LoVo (cell line): ENCODE results near the gene STAG2.
"Not testable (repeated sequence)": the region's sequence is repeated elsewhere in the genome, so short reads cannot be mapped to it uniquely, and the experiment has no call there.

ENCODE experiments used
- DNase-seq: peaks from one replicate; pipeline ENCODE4 v3.0.0-alpha.2; 2016; ENCODE audit warnings: low spot score

Gene STAG2

DNA sequence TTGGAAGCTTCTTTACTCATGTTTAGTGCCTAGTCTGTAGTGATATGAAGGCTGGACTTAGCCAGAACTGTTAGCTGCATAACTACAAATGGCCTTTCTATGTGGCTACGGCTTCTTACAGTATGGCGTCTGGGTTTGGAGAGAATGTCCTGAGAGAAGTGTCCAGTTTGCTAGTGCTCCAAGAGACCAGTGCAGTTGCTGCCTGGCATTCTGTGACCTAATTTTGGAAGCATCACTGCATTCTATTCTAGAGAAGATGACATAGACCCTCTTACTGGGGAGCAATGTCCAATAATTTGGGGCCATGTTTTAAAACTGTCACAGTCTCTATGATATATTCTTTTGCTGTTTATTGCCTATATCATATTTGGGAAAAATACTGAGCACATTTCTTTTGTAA is 74.2 kb downstream of the STAG2 start:
- no peak for DNase-seq

DNA sequence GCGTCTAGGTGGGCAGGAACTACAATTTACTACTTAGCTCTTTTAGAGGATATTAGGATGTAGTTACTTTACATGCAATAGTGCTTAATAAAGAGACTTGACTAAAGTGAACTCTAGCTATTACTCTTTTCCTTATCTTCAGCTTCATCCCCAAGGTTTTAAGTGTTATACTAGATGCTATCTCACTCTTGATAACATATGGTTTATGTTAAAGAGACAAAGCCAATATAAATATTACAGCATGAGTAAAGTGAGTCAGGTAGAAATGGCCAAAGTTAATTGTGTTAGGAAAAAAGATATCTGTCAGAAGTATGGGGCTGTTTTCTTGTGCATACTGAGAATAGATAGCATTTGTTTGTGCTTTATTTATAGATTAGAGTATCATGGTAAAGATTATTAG is 80.5 kb downstream of the STAG2 start:
- DNase-seq, result no peak

DNA sequence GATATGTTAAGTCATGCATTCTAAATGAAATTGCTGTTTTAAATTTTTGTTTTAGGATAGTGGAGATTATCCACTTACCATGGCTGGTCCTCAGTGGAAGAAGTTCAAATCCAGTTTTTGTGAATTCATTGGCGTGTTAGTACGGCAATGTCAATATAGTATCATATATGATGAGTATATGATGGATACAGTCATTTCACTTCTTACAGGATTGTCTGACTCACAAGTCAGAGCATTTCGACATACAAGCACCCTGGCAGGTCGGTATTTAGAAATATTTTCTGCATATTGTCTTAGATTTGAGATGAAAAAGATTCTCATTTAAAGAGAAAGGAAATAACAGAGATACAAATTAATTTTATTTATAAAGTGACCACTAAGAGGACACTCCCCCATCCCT is 83.6 kb downstream of the STAG2 start:
- DNase-seq, result no peak

DNA sequence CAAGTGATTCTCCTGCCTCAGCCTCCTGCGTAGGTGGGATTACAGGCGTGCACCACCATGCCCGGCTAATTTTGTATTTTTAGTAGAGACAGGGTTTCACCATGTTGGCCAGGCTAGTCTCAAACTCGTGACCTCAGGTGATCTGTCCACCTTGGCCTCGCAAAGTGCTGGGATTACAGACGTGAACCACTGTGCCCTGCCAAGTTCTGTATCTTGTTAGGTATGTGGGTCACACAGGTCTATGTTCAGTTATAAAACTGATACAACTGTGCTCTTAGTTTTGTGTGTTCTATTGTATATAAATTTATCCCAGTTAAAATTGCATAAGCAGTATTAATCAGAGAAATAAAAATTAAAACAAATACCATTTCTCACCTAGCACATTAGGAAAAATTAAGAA is 122.9 kb downstream of the STAG2 start:
- DNase-seq, result not testable (repeated sequence)

DNA sequence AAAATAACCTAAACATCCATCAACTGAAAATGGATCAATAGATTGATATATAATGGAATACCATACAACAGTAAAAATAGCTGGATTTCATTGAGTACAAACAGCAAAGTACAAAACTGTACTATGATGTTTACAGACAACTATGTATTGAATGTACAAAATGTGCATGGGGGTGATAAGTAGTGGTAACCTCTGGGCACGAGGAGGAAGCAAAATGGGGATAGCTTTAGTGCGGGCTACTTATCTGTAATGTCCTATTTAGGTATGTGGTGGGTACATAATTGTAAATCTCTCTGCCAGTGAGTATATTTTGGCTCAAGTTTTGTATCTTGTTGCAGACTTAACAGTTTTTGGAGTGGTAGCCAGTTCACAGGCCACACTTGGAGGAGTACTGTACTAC is 123.6 kb downstream of the STAG2 start:
- no peak for DNase-seq

DNA sequence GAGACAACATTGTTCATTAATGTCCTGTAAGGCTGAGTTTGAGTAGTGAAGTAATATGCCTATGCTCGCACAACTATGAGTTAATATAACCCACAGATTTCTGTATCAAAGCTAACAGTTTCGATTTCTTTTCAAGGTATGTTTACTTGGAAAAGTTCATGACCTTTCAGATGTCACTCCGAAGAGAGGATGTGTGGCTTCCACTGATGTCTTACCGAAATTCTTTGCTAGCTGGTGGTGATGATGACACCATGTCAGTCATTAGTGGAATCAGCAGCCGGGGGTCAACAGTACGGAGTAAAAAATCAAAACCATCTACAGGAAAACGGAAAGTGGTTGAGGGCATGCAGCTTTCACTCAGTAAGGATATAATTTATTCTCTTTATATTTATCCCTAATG is 124.9 kb downstream of the STAG2 start:
- DNase-seq, result no peak

DNA sequence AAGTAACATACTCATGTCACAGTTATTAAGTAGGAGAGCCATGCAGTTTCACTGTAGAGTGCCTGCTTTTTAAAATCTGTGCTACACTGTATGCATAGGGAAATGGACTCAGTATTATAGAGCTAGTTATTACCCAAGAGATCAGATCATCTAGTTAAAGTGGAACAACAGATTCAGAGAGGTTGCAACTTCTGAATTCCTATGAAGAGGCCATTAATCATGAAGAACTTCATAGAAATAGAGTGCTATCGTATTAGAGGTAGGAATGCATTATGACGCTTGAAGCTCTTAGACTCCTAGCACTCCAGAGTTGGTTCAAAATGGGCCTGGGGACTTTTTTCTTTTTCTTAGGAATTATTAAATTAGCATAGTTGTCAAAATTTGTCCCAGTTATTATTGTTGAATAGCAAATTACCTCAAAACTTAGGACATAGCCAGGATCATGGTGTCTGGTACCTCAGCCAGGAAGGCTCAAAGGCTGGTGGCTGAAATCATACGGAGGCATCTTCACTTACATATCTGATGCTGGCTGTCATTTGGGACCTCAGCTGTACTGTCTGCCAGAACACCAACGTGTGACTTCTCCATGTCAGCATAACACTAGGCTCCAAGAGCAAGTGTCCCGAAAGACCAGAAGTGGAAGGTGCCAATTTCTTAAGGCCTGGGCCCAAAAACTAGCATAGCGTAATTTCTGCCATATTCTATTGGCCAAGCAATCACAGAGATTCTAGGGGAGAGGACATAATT is 125.7 kb downstream of the STAG2 start:
- DNase-seq, result no peak

DNA sequence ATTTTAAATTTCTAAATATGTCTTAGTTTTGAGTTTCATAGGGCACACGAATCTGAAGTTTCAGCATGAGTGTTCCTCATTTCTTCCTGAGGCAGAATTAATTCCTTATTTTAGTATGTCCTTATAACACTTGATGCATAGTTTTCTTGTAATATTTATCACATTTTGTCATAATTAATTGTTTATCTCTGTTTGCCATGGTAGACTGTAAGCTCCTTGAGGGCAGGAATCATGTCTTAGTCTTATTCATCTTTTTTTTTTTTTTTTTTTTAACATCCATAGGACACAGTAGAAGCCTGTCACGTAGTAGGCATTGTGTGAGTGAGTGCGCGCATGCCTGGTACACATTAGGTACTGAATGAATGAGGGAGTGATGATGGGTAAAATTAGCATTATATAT is 131.7 kb downstream of the STAG2 start:
- no peak for DNase-seq

DNA sequence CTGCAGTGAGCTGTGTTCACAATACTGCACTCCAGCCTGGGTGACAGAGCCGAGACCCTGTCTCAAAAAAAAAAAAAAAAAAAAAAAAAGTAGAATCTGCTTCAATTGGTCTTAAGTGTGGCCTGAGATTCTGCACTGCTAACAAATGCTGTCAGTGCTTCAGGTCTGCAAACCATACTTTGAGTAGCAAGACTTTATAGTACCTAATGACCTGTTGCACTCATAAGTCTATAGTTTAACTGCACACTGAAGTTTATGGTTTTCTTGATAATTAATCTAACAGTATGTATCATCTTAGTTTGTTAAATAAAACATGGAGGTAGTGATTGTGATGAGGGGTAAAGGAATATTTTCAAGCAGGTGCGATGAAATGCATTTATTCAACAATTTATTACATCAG is 135.6 kb downstream of the STAG2 start:
- no peak for DNase-seq

DNA sequence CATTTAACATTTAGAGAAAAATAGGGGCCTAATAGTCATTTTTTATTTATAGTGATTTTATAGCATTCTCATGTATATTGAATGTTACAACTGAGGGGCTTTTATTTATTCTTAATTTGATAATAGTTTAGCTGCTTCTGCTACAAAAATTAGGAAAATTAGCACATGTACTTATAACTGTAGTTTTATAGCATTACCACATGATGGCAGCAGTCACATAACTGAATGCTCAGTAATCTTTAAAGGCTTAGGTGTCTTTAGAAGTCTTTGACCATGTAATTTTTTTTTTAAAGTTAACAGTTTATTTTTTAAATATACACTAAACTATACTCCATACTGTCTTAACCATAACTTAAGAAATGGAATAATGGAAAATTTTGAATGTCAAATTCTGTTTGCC is 136.6 kb downstream of the STAG2 start:
- peak; percentile 14 for DNase-seq

DNA sequence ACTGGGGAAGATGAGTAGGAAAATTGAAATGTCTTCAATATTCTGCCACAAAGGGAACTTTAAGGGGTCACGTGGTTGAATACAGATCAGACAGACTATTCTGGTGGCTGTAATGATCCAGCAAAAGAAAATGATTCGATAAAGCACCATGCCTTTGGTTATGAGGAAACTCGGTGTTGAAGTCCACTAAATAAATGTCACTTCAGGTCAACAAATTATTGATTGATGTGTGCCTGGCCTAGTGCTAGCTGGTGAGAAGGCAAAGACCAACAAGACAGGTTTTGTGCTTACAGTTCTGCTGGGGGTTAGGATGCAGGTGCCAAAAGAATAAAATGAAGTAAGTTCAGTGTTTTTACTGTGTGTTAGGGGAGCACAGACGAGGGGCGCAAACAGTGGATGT is 142.5 kb downstream of the STAG2 start:
- DNase-seq, result no peak

DNA sequence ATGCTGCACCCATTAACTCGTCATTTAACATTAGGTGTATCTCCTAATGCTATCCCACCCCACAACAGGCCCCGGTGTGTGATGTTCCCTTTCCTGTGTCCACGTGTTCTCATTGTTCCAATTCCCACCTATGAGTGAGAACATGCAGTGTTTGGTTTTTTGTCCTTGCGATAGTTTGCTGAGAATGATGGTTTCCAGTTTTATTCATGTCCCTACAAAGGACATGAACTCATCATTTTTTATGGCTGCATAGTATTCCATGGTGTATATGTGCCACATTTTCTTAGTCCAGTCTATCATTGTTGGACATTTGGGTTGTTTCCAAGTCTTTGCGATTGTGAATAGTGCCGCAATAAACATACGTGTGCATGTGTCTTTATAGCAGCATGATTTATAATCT is 143.0 kb downstream of the STAG2 start:
- not testable (repeated sequence) for DNase-seq

DNA sequence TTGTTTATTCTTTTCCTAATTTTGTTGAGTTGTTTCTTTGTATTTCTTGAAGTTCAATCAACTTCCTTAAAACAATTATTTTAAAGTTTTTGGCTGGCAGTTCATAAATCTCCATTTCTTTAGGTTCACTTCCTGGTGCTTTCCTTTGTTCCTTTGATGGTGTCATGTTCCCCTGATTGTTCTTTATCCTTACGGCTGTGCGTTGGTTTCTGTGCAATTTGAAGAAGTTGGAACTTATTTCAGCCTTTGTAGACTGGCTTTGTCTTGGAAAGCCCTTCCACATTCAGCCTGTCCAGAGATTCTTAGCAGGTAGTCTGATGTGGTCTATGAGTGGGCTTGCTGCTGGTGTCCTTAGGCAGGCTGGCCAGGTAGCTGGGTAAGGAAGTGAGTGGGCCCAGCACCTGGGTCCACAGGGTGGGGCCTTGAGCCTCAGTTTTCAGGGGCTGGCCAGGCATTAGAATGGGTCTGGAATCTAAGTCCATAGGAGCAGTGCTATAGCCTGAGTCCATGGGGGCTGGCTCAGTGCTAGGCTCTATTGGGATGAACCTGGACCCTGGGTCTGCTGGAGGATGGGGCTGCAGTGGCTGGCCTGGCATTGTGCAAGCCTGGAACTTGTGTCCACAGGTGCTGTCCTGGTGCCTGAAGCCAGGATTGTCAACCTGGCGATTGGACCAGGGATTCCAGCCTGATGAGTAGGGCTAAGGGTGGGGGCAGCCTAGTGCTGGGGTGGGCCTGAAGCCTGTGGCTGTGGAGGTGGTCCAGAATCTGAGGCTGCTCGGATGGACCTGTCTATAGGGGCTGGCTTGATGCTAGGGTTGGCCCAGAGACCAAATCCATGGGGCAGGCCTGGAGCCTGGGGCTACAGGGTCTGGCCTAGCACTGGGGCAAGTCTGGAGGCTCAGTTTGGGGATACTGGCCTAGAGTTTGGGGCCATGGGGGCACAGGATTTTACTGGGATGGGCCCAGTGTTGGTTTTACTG is 152.4 kb downstream of the STAG2 start:
- no peak for DNase-seq

DNA sequence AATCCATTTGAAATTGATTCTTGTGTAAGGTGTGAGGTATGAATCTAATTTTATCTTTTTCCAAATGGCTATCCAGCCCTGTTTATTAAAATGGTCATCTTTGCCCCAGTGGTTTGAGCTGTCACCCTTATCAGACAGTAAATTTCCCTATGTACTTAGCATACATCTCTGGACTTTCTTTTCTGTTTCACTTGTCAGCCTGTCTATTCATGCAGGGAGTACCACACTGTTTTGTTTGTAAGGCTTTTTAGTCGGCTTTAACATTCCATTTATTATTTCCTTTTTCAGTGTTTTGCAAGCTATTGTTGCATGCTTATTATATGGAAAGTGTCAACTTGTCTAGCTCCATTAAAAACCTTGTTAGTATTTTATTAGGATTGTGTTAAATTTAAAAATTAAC is 155.8 kb downstream of the STAG2 start:
- no peak for DNase-seq

DNA sequence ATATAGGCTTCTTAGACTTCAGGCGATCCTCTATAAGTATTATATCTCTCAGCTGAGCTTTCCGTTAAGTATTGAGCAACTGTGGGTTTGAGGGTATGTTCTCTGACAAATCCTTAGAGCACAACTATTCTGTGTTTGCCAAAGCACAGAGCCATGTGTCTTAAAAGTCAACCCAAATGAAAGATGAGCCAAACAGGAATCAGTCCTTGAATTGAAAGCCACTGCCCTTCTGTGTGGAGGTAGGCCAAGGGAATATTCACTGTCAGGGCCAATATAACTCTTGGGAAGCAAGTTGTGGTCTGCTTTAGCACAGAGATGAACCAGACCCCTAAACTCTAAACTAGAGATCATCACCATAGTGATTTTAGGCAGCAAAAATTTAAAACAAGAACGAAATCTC is 164.0 kb downstream of the STAG2 start:
- no peak for DNase-seq

DNA sequence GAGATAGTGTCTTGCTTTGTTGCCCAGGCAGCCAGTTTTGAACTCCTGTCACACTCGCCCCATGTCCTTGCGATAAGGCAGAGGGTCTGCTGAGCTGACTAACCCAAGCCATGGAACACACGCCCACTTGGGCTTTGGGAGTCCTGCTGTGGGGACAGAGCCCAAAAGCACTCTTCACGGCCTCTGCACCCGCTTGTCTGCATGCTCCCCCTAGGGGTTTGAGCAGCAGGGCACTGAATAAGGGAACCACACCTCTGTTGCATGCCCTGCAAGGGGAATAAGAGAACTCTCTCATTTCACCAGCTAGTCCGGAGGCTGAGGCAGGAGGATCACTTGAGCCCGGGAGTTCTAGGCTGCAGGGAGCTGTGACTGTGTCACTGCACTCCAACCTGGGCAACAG is 166.0 kb downstream of the STAG2 start:
- DNase-seq, result no peak

DNA sequence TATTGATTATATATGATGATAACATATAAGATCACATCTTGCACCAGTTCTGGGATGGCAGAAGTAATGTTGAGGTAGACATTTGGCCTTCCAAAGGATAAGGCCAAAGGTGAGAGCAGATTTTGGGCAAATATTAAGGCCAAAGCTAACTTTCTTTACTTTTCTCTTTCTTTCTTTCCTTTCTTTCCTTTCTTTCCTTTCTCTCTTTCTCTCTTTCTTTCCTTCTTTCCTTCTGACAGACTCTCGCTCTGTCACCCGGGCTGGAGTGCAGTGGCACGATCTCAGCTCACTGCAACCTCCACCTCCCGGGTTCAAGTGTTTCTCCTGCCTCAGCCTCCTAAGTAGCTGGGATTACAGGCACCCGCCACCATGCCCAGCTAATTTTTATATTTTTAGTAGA is 170.9 kb downstream of the STAG2 start:
- not testable (repeated sequence) for DNase-seq

DNA sequence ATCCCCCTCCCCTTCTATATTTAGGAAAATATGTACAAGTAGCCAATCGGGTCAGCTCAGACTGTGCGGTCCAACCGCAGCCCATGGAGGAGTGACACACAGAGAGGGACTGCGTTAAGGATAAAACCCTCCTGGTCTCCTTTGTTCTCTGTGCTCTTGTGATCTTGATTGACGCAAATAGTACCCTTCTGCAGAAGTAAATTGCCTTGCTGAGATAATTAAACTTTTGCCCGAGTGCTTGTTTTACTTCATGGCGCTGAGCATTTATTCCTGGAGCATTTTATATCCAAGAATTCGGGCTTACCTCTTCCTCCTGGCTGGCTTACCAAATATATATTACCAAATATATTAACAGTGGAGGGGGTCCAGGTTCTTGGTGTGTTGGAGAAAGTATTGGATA is 184.2 kb downstream of the STAG2 start:
- no peak for DNase-seq

DNA sequence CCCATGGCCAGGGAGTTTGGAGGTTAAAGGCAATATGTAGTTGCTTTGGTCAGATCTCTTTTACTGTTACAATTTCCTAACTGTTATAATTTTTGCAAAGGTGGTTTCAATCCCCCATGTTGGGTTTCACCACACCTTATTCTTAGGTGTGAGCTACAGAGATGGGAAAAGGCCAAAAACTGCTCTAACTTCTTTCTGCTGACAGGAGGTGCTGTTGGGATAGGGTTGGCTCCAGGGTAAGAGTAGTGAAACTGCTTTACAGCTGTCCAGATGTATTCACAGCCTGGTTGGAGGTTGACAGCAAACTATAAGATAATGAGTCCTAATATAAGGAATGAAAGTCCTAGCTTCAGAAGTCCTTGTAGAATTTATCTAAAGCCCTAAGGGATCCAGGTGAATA is 189.7 kb downstream of the STAG2 start:
- no peak for DNase-seq
